DOHH2 (cell line): Measurements from ENCODE around the gene COL9A2.

Experiments
- H3F3A ChIP-seq: fragments of 200-600 bp; sonication (generic), shearing (Covaris generic); 2 replicates; pipeline ENCODE4 v1.6.0; 2016; ENCODE audit warnings: antibody characterized with exemption, mild to moderate bottlenecking; ENCODE audit not compliant: control insufficient read depth, insufficient read depth
- H3K27ac ChIP-seq: fragments of 200-600 bp; sonication (generic); 2 replicates; pipeline ENCODE4 v1.5.1; 2014; ENCODE audit warnings: low read depth, mild to moderate bottlenecking, low read length, moderate library complexity
- H3K27me3 ChIP-seq: fragments of 200-600 bp; sonication (generic); 2 replicates; pipeline ENCODE4 v1.6.1; 2014; ENCODE audit warnings: mild to moderate bottlenecking, low read length, mixed read lengths; ENCODE audit not compliant: control insufficient read depth
- H3K36me3 ChIP-seq: fragments of 200-600 bp; sonication (generic); 2 replicates; pipeline ENCODE4 v1.6.1; 2014; ENCODE audit warnings: mild to moderate bottlenecking, low read length, moderate library complexity, mixed read lengths; ENCODE audit not compliant: control insufficient read depth
- H3K4me1 ChIP-seq: fragments of 200-600 bp; sonication (generic); 2 replicates; pipeline ENCODE4 v1.6.1; 2014; ENCODE audit warnings: mild to moderate bottlenecking, low read length, mixed read lengths; ENCODE audit not compliant: control insufficient read depth
- H3K4me2 ChIP-seq: fragments of 200-600 bp; sonication (generic); 2 replicates; pipeline ENCODE4 v1.6.0; 2014; ENCODE audit warnings: mild to moderate bottlenecking, low read length, moderate library complexity
- H3K4me3 ChIP-seq: fragments of 200-600 bp; sonication (generic); 2 replicates; pipeline ENCODE4 v1.5.1; 2014; ENCODE audit warnings: mild to moderate bottlenecking, low read length, mixed read lengths
- H3K79me2 ChIP-seq: fragments of 200-600 bp; sonication (generic); 2 replicates; pipeline ENCODE4 v1.6.1; 2014; ENCODE audit warnings: mild to moderate bottlenecking, low read length, mixed read lengths; ENCODE audit not compliant: control insufficient read depth
- H3K9me2 ChIP-seq: fragments of 200-600 bp; sonication (generic); replicated peaks from 2 replicates; pipeline ENCODE4 v1.6.1; 2014; ENCODE audit warnings: mild to moderate bottlenecking, low read length, mixed read lengths; ENCODE audit not compliant: control insufficient read depth
- H3K9me3 ChIP-seq: fragments of 200-600 bp; sonication (generic); 2 replicates; pipeline ENCODE4 v1.6.1; 2014; ENCODE audit warnings: antibody characterized with exemption, low read length, mixed read lengths; ENCODE audit not compliant: control insufficient read depth, insufficient read depth
- H4K20me1 ChIP-seq: fragments of 200-600 bp; sonication (generic); 2 replicates; pipeline ENCODE4 v1.6.0; 2014; ENCODE audit warnings: low read depth, mild to moderate bottlenecking, antibody characterized with exemption, low read length, moderate library complexity; ENCODE audit not compliant: control insufficient read depth, insufficient read depth
- EZH2phosphoT487 ChIP-seq: fragments of 200-600 bp; sonication (generic); IDR thresholded peaks from 2 replicates; pipeline ENCODE4 v1.6.1; 2017; ENCODE audit warnings: borderline replicate concordance, mild to moderate bottlenecking, antibody characterized with exemption, low read length, moderate library complexity, mixed read lengths
- TF ChIP-seq, protein P1 (sequence below): fragments of 200-600 bp; sonication (generic); IDR thresholded peaks from one replicate; pipeline ENCODE4 v1.5.1; 2014; ENCODE audit warnings: antibody characterized with exemption, mild to moderate bottlenecking, low read depth, low read length; ENCODE audit not compliant: poor library complexity, severe bottlenecking

The COL9A2 gene

DNA sequence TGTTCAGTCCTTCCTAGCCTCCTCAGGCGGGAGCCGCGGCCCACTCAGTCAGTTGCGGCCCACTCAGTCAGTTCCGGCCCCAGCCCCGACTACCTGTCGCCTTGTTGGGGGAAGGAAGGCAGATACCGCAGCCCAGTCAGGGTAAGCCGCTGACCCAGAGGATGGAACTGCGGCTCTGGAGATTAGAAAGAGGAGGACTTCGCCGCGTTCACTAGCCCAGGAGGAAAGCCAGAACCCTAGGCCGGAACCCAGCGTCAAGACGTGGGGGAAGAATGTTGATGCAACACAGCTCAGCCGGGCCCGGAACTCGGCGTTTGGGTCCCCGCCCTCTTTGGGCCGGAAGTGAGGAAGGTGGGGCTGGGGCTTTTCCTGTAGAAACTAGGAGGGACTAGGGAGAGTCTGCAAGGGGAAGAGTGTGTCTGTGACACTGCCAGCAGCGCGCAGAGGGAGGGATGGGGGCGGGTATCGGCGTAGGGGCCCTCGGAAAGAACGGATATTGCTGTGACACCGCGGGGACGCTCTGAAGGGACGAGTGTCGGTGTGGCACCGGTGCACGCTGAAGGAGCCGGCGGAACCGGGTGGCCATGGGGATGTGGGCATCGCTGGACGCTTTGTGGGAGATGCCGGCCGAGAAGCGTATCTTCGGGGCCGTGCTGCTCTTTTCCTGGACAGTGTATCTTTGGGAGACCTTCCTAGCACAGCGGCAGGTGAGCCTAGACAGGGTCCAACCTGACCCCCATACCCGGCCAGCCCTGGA, 59.2 kb downstream of the COL9A2 start, which contains the start of gene ZMPSTE24:
ZMPSTE24 (plus strand) TSS at position 549 of the 757 bp plus-strand sequence; CDS start at position 585, 36 bp downstream.
- Histone ChIP-seq H4K20me1 (no peaks in the 10 kb centered on the region), H3K9me3 (no peaks in the 10 kb centered on the region), H3F3A (peaks cover 3% of the 10 kb centered on the region), H3K27me3 (no peaks in the 10 kb centered on the region), H3K9me2 (no peaks in the 10 kb centered on the region), H3K79me2 (peaks cover 66% of the 10 kb centered on the region), H3K36me3 (peaks cover 39% of the 10 kb centered on the region), H3K4me2 (peak within 1 kb of the TSS; percentile 77), H3K4me1 (peaks cover 11% of the 10 kb centered on the region), H3K4me3 (peak within 1 kb of the TSS; percentile 99), H3K27ac (peak within 1 kb of the TSS; percentile 90)
- TF ChIP-seq EZH2phosphoT487, result no peak
- TF ChIP-seq, protein P1, sequence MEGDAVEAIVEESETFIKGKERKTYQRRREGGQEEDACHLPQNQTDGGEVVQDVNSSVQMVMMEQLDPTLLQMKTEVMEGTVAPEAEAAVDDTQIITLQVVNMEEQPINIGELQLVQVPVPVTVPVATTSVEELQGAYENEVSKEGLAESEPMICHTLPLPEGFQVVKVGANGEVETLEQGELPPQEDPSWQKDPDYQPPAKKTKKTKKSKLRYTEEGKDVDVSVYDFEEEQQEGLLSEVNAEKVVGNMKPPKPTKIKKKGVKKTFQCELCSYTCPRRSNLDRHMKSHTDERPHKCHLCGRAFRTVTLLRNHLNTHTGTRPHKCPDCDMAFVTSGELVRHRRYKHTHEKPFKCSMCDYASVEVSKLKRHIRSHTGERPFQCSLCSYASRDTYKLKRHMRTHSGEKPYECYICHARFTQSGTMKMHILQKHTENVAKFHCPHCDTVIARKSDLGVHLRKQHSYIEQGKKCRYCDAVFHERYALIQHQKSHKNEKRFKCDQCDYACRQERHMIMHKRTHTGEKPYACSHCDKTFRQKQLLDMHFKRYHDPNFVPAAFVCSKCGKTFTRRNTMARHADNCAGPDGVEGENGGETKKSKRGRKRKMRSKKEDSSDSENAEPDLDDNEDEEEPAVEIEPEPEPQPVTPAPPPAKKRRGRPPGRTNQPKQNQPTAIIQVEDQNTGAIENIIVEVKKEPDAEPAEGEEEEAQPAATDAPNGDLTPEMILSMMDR, result no peak

DNA sequence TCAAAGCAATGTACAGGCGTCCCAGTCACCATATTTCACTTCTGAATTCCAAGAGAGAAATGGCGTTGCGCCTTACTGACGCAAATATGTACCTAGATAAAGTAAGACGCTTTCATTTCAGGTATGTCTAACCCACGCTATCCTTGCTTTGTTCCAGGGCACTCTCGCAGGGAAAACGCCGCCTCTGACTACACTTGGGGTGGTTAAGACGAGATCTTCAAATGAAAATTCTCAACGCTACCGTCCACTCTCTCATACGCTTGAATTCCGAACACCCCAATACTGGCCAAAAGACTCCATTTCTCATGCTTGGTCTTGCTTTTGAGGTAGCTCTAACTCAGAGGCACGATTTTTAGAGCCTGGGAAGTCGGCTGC, 59.8 kb downstream of the COL9A2 start:
- peaks cover 34% of the 10 kb centered on the region for H3K36me3 ChIP-seq
- H3K9me3 ChIP-seq, result no peaks in the 10 kb centered on the region
- H3K4me2 ChIP-seq, result peak overlapping the region; percentile 77
- H3K4me3 ChIP-seq, result peak overlapping the region; percentile 99
- H3K4me1 ChIP-seq, result peaks cover 11% of the 10 kb centered on the region
- no peaks in the 10 kb centered on the region for H4K20me1 ChIP-seq
- TF ChIP-seq, protein P1, result no peak
- TF ChIP-seq EZH2phosphoT487, result no peak
- no peaks in the 10 kb centered on the region for H3K9me2 ChIP-seq
- peaks cover 3% of the 10 kb centered on the region for H3F3A ChIP-seq
- H3K27me3 ChIP-seq, result no peaks in the 10 kb centered on the region
- H3K27ac ChIP-seq, result peak overlapping the region; percentile 90
- H3K79me2 ChIP-seq, result peaks cover 62% of the 10 kb centered on the region

DNA sequence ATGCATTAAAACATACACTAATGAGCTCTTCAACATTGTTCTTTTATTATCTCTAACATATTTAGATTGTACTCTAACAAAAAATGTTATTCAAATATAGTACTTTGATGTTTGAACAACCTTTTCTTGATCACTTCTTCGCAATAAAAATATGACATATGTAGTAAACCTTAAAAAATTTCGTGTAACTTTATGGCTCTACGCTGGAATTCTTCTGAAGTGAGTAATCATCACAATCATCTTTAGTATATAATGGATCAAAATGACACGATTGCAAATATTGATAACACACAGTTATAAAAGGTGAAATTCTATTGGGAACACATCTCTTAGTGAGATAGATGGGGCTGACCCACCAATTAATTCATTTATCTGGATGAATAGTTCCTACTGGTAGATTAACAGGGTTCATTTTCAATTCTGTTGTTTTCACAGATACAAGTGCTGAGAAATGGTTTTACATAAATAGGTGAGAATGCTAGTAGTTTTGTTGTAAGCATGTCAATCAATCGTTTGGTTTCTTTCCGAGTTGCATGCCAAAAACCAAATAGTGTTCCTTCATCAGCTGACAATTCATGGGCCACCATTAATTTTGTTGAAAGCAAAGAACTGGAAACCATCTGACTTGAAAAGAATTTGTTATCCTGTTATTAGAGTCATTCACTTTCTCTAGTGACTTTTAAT, 60.5 kb downstream of the COL9A2 start:
- TF ChIP-seq, protein P1, result no peak
- TF ChIP-seq EZH2phosphoT487, result no peak
- Histone ChIP-seq H3K27me3 (no peaks in the 10 kb centered on the region), H3K4me2 (peak overlapping the region; percentile 77), H3F3A (peaks cover 3% of the 10 kb centered on the region), H3K36me3 (peaks cover 27% of the 10 kb centered on the region), H4K20me1 (no peaks in the 10 kb centered on the region), H3K4me1 (peaks cover 11% of the 10 kb centered on the region), H3K9me2 (no peaks in the 10 kb centered on the region), H3K79me2 (peaks cover 59% of the 10 kb centered on the region), H3K27ac (peak overlapping the region; percentile 90), H3K4me3 (peak overlapping the region; percentile 99), H3K9me3 (no peaks in the 10 kb centered on the region)
